DMS53 treated with DMSO at 0.1 percent for 48 hours (cell line): ENCODE data around the gene PRUNE1.

Source experiments
- DNase-seq: peaks from one replicate; lab custom pipeline; 2025; ENCODE audit not compliant: unreplicated experiment; lab: John Stamatoyannopoulos, UW

PRUNE1 gene

GRCh38 chr1:151049458-151049857, 41.2 kb downstream of the PRUNE1 start:
- no peak for DNase-seq

- DNase-seq, result no peak
These were observed 41.9 kb downstream of the PRUNE1 start for GRCh38 chr1:151050051-151050688.

- no peak for DNase-seq
These were observed 43.2 kb downstream of the PRUNE1 start for GRCh38 chr1:151051356-151052009.

- DNase-seq, result no peak
These were observed 46.8 kb downstream of the PRUNE1 start for GRCh38 chr1:151054971-151055547.

GRCh38 chr1:151055581-151055980, 47.3 kb downstream of the PRUNE1 start:
- DNase-seq, result no peak

- no peak for DNase-seq
These were observed 47.9 kb downstream of the PRUNE1 start for GRCh38 chr1:151056149-151056548.

- peak; percentile 76 for DNase-seq
These were observed 50.4 kb downstream of the PRUNE1 start for GRCh38 chr1:151058692-151059091.

- peak; percentile 54 for DNase-seq
These were observed 51.1 kb downstream of the PRUNE1 start, which contains the start of gene CDC42SE1 for GRCh38 chr1:151059109-151060006. TSS of gene CDC42SE1 (minus strand) at chr1:151059622. CDS start at chr1:151055730, 3,892 bp downstream.

GRCh38 chr1:151060007-151060656, 51.9 kb downstream of the PRUNE1 start, which contains the start of gene MLLT11:
TSS of gene MLLT11 (plus strand) at chr1:151060397. CDS start at chr1:151067225, 6,828 bp downstream.
- peak; percentile 54 for DNase-seq

GRCh38 chr1:151060657-151061421, 52.6 kb downstream of the PRUNE1 start:
- DNase-seq, result no peak

- no peak for DNase-seq
These were observed 53.5 kb downstream of the PRUNE1 start for GRCh38 chr1:151061704-151062103.

GRCh38 chr1:151062741-151063371, 54.6 kb downstream of the PRUNE1 start:
- no peak for DNase-seq

- no peak for DNase-seq
These were observed 56.9 kb downstream of the PRUNE1 start for GRCh38 chr1:151065089-151065645.

- no peak for DNase-seq
These were observed 58.9 kb downstream of the PRUNE1 start for GRCh38 chr1:151067185-151067584.

GRCh38 chr1:151069103-151069486, 60.8 kb downstream of the PRUNE1 start:
- DNase-seq, result peak; percentile 92

GRCh38 chr1:151070474-151071276, 62.4 kb downstream of the PRUNE1 start, which contains the start of gene GABPB2:
TSS of gene GABPB2 (plus strand) at chr1:151070761. CDS start at chr1:151088190, 17,429 bp downstream.
- DNase-seq, result peak; percentile 86

GRCh38 chr1:151072224-151072623, 64.0 kb downstream of the PRUNE1 start:
- DNase-seq, result no peak
